SK-N-MC (cell line): Measurements from ENCODE around the gene LSM3.

Source experiments
- DNase-seq: peaks from one replicate; pipeline ENCODE4 v3.0.0-alpha.2; 2011; ENCODE audit warnings: low read depth, low spot score
- H3K27ac ChIP-seq: fragments of 200-600 bp; sonication (generic); 2 replicates; pipeline ENCODE4 v1.5.1; 2016; ENCODE audit warnings: mixed run types
- H3K36me3 ChIP-seq: fragments of 200-600 bp; sonication (generic); 2 replicates; pipeline ENCODE4 v1.6.1; 2017; ENCODE audit warnings: antibody characterized with exemption, low read length, mixed read lengths; ENCODE audit not compliant: insufficient read depth
- H3K4me3 ChIP-seq: fragments of 200-600 bp; sonication (generic); 2 replicates; pipeline ENCODE4 v1.5.1; 2016
- H3K9ac ChIP-seq: fragments of 200-600 bp; sonication (generic); 2 replicates; pipeline ENCODE4 v1.8.0; 2017; ENCODE audit warnings: mixed run types, mixed read lengths; ENCODE audit not compliant: insufficient read length
- H3K9me3 ChIP-seq: fragments of 200-600 bp; sonication (generic); 2 replicates; pipeline ENCODE4 v1.6.1; 2017; ENCODE audit warnings: low read depth, mild to moderate bottlenecking, antibody characterized with exemption, low read length, moderate library complexity, mixed read lengths
- EZH2 ChIP-seq: fragments of 200-600 bp; sonication (generic); IDR thresholded peaks from one replicate; pipeline ENCODE4 v1.6.1; 2017; ENCODE audit warnings: antibody characterized with exemption
- FOXP2 ChIP-seq: optimal IDR thresholded peaks from 2 replicates; pipeline ENCODE3; 2011; ENCODE audit warnings: mild to moderate bottlenecking, moderate library complexity; ENCODE audit not compliant: insufficient read depth; ENCODE audit errors: extremely low read length, control extremely low read depth
- POLR2AphosphoS5 ChIP-seq: IDR thresholded peaks from 2 replicates; pipeline ENCODE4 v1.6.1; 2012; ENCODE audit warnings: mild to moderate bottlenecking, low read depth, low read length, borderline replicate concordance

LSM3 gene

DNA sequence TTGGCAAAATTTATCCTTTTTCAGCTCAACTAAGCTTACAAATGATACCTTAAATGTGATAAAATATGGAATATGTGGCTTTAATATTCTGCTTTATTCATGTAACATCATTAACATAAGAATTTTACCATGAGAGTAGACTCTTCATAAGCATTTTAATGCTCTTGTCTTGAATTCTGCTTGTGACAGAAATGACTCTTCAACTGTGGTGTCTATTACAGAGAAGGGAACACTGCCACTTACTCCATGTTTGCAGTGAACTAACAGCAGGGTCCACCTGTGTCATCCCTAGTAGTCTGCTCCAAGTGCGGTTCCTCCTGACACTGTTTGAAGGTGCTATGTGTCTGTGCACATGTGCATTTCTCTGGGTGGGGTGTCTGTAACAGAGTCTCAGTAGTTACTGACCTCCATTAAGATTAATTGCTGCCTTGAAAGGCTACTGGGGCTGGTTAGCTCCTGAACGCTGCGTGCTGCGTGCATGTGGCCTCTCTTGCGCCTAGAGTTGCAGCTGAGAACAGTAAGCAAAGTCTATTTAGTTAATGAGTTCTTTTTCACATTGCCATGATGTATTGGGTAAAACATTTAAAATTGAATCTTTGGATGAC, 8.3 kb downstream of the LSM3 start:
- no peak overlapping the region for H3K9ac ChIP-seq
- no peak overlapping the region for H3K4me3 ChIP-seq
- H3K9me3 ChIP-seq = no peaks in the 10 kb centered on the region
- H3K36me3 ChIP-seq = peaks cover 17% of the 10 kb centered on the region
- DNase-seq = no peak
- no peak overlapping the region for H3K27ac ChIP-seq
- no peak for TF ChIP-seq POLR2AphosphoS5
- no peak for TF ChIP-seq FOXP2
- no peak for TF ChIP-seq EZH2

GRCh38 chr3:14188041-14188754, 9.6 kb downstream of the LSM3 start:
- H3K9ac ChIP-seq = no peak overlapping the region
- H3K36me3 ChIP-seq = peaks cover 17% of the 10 kb centered on the region
- no peak overlapping the region for H3K4me3 ChIP-seq
- no peak for DNase-seq
- TF ChIP-seq POLR2AphosphoS5 (no peak), EZH2 (no peak), FOXP2 (no peak)
- no peaks in the 10 kb centered on the region for H3K9me3 ChIP-seq
- no peak overlapping the region for H3K27ac ChIP-seq

DNA sequence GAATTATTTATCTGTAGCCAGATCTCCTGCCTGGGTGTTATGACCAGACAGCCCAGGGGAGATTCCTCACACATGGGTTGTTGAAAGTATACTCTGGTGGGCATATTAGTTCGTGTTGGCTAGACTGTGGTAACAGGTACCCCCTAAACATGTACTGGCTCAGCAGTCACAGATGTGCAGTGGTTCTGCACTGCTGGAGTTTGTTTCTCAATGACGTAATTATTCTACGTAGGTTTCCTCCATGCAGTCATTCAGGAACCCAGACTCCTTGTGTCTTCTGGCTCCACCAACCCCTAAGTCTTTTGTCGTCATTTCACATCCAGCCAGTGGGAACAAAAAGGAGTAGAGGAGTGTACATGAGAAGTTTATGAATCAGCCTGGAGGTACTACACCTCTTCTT, 16.2 kb downstream of the LSM3 start:
- no peaks in the 10 kb centered on the region; the same call in 1 of the 2 replicates for H3K36me3 ChIP-seq
- no peak overlapping the region for H3K9ac ChIP-seq
- H3K27ac ChIP-seq = no peak overlapping the region
- no peak overlapping the region for H3K4me3 ChIP-seq
- no peak for TF ChIP-seq EZH2
- TF ChIP-seq POLR2AphosphoS5 = no peak
- TF ChIP-seq FOXP2 = no peak
- H3K9me3 ChIP-seq = no peaks in the 10 kb centered on the region
- no peak for DNase-seq

DNA sequence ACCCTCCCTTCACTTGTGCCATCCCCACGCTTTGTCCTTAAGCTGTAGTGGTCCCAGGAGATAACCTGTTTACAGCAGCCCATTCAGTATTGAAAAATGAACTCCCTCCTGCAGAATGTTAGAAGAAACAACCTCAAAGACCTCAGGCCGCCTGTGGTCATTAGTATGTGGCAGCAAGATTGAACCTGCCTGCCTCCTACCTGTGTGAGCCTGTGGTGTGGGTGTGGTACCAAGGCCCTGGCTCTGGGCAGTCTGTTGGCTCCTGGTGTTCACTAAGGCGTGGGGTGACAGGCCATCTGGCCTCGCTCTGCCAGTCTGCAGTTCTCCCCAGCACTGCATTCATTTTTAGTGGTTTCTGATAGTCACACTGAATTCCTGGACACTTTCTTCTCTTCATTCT, 21.0 kb downstream of the LSM3 start:
- TF ChIP-seq EZH2 = no peak
- TF ChIP-seq POLR2AphosphoS5 = no peak
- no peak for TF ChIP-seq FOXP2
- DNase-seq = no peak
- Histone ChIP-seq H3K36me3 (no peaks in the 10 kb centered on the region; the same call in 1 of the 2 replicates), H3K27ac (no peak overlapping the region), H3K9ac (no peak overlapping the region), H3K9me3 (no peaks in the 10 kb centered on the region), H3K4me3 (no peak overlapping the region)

- Histone ChIP-seq H3K9me3 (no peaks in the 10 kb centered on the region), H3K36me3 (no peaks in the 10 kb centered on the region; the same call in 1 of the 2 replicates), H3K9ac (no peak overlapping the region), H3K4me3 (no peak overlapping the region), H3K27ac (no peak overlapping the region)
- DNase-seq = no peak
- TF ChIP-seq FOXP2 = no peak
- TF ChIP-seq POLR2AphosphoS5 = no peak
- TF ChIP-seq EZH2 = no peak
Observed at GRCh38 chr3:14200276-14200675, 21.7 kb downstream of the LSM3 start.

- H3K4me3 ChIP-seq = no peak overlapping the region
- DNase-seq = no peak
- no peak overlapping the region for H3K9ac ChIP-seq
- TF ChIP-seq POLR2AphosphoS5 (no peak), FOXP2 (no peak), EZH2 (no peak)
- H3K36me3 ChIP-seq = no peaks in the 10 kb centered on the region; the same call in 1 of the 2 replicates
- H3K9me3 ChIP-seq = no peaks in the 10 kb centered on the region
- no peak overlapping the region for H3K27ac ChIP-seq
Observed at GRCh38 chr3:14200841-14201240, 22.2 kb downstream of the LSM3 start.

DNA sequence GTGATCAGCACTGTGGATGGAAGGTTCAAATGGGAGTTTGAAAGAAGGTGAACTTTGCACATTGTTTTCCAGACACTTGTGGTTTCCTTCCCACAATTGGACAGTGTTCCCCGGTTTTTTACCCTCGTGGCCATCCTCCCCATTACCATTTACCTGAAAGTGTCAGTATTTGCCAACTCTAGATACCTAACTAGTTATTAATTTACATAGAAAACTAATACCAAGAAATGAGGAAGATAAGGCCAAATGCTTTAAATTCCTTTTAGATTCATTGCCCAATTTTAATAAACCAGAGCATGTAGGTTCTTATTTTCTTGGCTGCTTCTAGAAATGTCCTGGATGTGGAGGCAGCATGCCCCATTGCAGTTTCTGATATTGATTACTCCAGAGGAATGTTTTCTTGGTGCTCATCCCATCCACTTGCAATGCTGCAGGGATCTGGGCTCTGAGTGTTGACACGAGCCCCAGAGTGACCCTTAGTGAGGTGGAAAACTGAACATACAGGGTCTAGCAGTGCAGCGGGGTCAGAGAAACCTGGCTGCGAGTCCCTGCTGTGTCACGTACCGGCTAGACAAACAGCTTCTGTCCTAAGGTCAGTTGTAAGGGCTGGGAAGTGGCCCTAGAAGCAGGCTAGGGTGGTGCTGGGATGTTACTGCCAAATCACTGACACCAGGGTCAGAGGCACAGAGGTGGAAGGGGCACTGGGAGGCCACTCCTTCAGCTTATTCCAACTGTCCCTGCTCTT, 23.5 kb downstream of the LSM3 start:
- H3K27ac ChIP-seq = no peak overlapping the region
- no peak overlapping the region for H3K4me3 ChIP-seq
- H3K36me3 ChIP-seq = no peaks in the 10 kb centered on the region; the same call in 1 of the 2 replicates
- no peak for DNase-seq
- H3K9me3 ChIP-seq = no peaks in the 10 kb centered on the region
- no peak overlapping the region for H3K9ac ChIP-seq
- TF ChIP-seq POLR2AphosphoS5 = no peak
- TF ChIP-seq FOXP2 = no peak
- TF ChIP-seq EZH2 = no peak

- H3K4me3 ChIP-seq = no peak overlapping the region
- H3K27ac ChIP-seq = no peak overlapping the region
- no peaks in the 10 kb centered on the region for H3K9me3 ChIP-seq
- TF ChIP-seq FOXP2 (no peak), POLR2AphosphoS5 (no peak), EZH2 (no peak)
- no peak overlapping the region for H3K9ac ChIP-seq
- no peak for DNase-seq
- no peaks in the 10 kb centered on the region for H3K36me3 ChIP-seq
Observed at GRCh38 chr3:14202874-14203520, 24.4 kb downstream of the LSM3 start.
